ENCODE results near the gene TACC3. TPM values are rescaled to one million over a fixed set of nuclear protein-coding genes. Genes with fewer than 3 reads are reported as not detected.

TACC3 gene
- total RNA-seq, 6 experiments from 2014 or later = 44.2 to 95.3 (median 93.3) TPM

- peak; percentile 32 for DNase-seq
- Mint-ChIP-seq H3K4me3 (peak overlapping the region; percentile 96), H3K27ac (peak overlapping the region; percentile 58), H3K36me3 (ENCODE audit: low read depth) (peaks cover 16% of the 10 kb centered on the region), H3K27me3 (ENCODE audit: insufficient read depth) (peaks cover under 1% of the 10 kb centered on the region; the same call in 1 of the 2 replicates), H3K4me1 (ENCODE audit: low read depth) (peaks cover 51% of the 10 kb centered on the region), H3K9me3 (no peaks in the 10 kb centered on the region)
- no peak for TF ChIP-seq CTCF (IDR thresholded peaks at IDR 0.05)
These were observed 6.9 kb upstream of the TACC3 start for GRCh38 chr4:1714303-1715001.

GRCh38 chr4:1715002-1715758, 6.1 kb upstream of the TACC3 start:
- Mint-ChIP-seq H3K36me3 (ENCODE audit: low read depth) (peaks cover 11% of the 10 kb centered on the region), H3K4me1 (ENCODE audit: low read depth) (peaks cover 52% of the 10 kb centered on the region), H3K27me3 (ENCODE audit: insufficient read depth) (peaks cover 2% of the 10 kb centered on the region; the same call in 1 of the 2 replicates), H3K4me3 (peak overlapping the region; percentile 96; the same call in 1 of the 2 replicates), H3K27ac (peak overlapping the region; percentile 58), H3K9me3 (no peaks in the 10 kb centered on the region)
- DNase-seq = no peak
- no peak for TF ChIP-seq CTCF (IDR thresholded peaks at IDR 0.05)

- H3K4me1 Mint-ChIP-seq (ENCODE audit: low read depth) = peaks cover 42% of the 10 kb centered on the region
- no peak overlapping the region for H3K4me3 Mint-ChIP-seq
- H3K36me3 Mint-ChIP-seq (ENCODE audit: low read depth) = peaks cover 3% of the 10 kb centered on the region
- H3K27ac Mint-ChIP-seq = no peak overlapping the region
- no peak for TF ChIP-seq CTCF (IDR thresholded peaks at IDR 0.05)
- H3K27me3 Mint-ChIP-seq (ENCODE audit: insufficient read depth) = peaks cover 2% of the 10 kb centered on the region; the same call in 1 of the 2 replicates
- DNase-seq = no peak
- no peaks in the 10 kb centered on the region for H3K9me3 Mint-ChIP-seq
These were observed 5.0 kb upstream of the TACC3 start for GRCh38 chr4:1716065-1716945.

- H3K36me3 Mint-ChIP-seq (ENCODE audit: low read depth) = peaks cover 6% of the 10 kb centered on the region; the same call in 1 of the 2 replicates
- H3K4me1 Mint-ChIP-seq (ENCODE audit: low read depth) = peaks cover 45% of the 10 kb centered on the region
- no peak for DNase-seq
- no peaks in the 10 kb centered on the region for H3K9me3 Mint-ChIP-seq
- no peak overlapping the region for H3K27ac Mint-ChIP-seq
- H3K4me3 Mint-ChIP-seq = no peak overlapping the region
- peaks cover 2% of the 10 kb centered on the region; the same call in 1 of the 2 replicates for H3K27me3 Mint-ChIP-seq (ENCODE audit: insufficient read depth)
- TF ChIP-seq CTCF (IDR thresholded peaks at IDR 0.05) = no peak
These were observed 3.9 kb upstream of the TACC3 start for GRCh38 chr4:1717129-1718094.
